Ascending aorta (tissue), 2 donors: ENCODE data around the gene SORT1. TPM values are rescaled to one million over a fixed set of nuclear protein-coding genes. Genes with fewer than 3 reads are reported as not detected.

Experiments used
- DNase-seq, 2 donors: peaks; one replicate each; pipeline ENCODE4 v3.0.0-alpha.2; 2019; ENCODE audit warnings: low spot score in 2 of 2
- H3K27ac ChIP-seq, 2 donors: fragments of 200-600 bp; sonication (generic); one replicate each; pipeline ENCODE4 v1.5.1; 2016 to 2017; ENCODE audit warnings: mild to moderate bottlenecking in 1 of 2
- H3K27me3 ChIP-seq: fragments of 200-600 bp; sonication (generic); one replicate; pipeline ENCODE4 v1.5.1; 2017
- H3K36me3 ChIP-seq, 2 donors: fragments of 200-600 bp; sonication (generic); one replicate each; pipeline ENCODE4 v1.5.1; 2016
- H3K4me1 ChIP-seq, 2 donors: fragments of 200-600 bp; sonication (generic); one replicate each; pipeline ENCODE4 v1.5.1; 2016 to 2017; ENCODE audit warnings: mild to moderate bottlenecking in 1 of 2
- H3K4me3 ChIP-seq, 2 donors: fragments of 200-600 bp; sonication (generic); one replicate each; pipeline ENCODE4 v1.5.1; 2016 to 2017; ENCODE audit warnings: mild to moderate bottlenecking in 1 of 2
- H3K9me3 ChIP-seq, 2 donors: fragments of 200-600 bp; sonication (generic); one replicate each; pipeline ENCODE4 v1.5.1; 2016
- intact Hi-C: fragments of 100-400 bp; cut with DNase I; formaldehyde crosslinking; loops from one replicate; pipeline ENCODE4 v1.15.1; 2023
- total RNA-seq: library from RNA; depleted of rRNA; stranded (reverse); fragments of >200 nt; gene quantifications from one replicate; pipeline ENCODE4 v1.1.0, GENCODE V29; 2016
- TF ChIP-seq, protein P1 (sequence below), 3 experiments: fragments of 200-600 bp in 2 of 3; fragments of 450-650 bp in 1 of 3; sonication (generic) in 2 of 3; IDR thresholded peaks; one replicate each; pipeline ENCODE4 v1.5.1; 2016 to 2019; ENCODE audit warnings: antibody characterized with exemption in 3 of 3, mild to moderate bottlenecking in 1 of 3, moderate library complexity in 1 of 3

SORT1 gene
- total RNA-seq, 1 donor from 2014 or later: 111 TPM

DNA sequence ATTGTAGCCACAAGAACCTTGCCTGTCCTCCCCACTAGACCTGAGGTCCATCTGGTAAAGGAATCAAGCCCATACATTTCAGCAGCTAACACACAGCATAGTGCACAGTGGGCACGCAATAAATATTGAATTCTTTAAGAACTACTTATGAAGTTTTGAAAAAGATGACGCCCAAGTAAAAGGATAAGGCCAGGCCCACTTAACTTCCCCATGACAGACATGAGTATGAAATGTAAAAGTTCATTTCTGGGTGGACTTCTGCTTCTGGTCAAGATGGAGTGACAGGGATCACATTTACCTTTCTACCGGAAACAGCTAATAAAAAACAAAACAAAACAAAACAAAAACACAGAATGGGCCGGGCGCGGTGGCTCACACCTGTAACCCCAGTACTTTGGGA, 25.4 kb downstream of the SORT1 start:
- no peaks in the 10 kb centered on the region for H3K27me3 ChIP-seq
- peak overlapping the region in 1 of 2 donors; percentile 45 for H3K4me3 ChIP-seq
- no peaks in the 10 kb centered on the region for H3K9me3 ChIP-seq
- intact Hi-C loops: no loop called here
- TF ChIP-seq, protein P1, sequence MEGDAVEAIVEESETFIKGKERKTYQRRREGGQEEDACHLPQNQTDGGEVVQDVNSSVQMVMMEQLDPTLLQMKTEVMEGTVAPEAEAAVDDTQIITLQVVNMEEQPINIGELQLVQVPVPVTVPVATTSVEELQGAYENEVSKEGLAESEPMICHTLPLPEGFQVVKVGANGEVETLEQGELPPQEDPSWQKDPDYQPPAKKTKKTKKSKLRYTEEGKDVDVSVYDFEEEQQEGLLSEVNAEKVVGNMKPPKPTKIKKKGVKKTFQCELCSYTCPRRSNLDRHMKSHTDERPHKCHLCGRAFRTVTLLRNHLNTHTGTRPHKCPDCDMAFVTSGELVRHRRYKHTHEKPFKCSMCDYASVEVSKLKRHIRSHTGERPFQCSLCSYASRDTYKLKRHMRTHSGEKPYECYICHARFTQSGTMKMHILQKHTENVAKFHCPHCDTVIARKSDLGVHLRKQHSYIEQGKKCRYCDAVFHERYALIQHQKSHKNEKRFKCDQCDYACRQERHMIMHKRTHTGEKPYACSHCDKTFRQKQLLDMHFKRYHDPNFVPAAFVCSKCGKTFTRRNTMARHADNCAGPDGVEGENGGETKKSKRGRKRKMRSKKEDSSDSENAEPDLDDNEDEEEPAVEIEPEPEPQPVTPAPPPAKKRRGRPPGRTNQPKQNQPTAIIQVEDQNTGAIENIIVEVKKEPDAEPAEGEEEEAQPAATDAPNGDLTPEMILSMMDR (IDR thresholded peaks at IDR 0.05): no peak
- peaks cover 7 to 10% of the 10 kb centered on the region in 2 donors for H3K36me3 ChIP-seq
- peaks cover 11 to 67% of the 10 kb centered on the region in 2 donors for H3K4me1 ChIP-seq
- no peak for DNase-seq
- peak overlapping the region; percentile 87 to 92 for H3K27ac ChIP-seq

DNA sequence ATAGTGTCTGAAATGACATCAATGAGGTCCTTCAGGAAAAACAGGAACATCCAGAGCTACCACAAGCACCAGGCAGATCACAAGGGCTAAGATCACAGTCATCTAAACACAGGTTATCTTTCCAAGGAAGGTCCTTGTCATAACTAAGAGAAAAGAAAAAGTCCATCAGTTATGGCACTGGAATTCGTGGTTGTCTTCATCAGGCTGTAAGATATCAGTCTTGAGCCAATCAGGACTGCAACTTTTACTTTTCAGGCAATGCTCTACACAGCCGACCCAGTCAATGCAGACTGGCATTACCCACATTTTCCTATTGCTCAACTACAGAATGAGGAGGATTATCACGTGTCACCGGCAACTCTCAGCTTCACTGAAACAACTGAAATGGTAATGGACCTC, 26.4 kb downstream of the SORT1 start:
- no peaks in the 10 kb centered on the region for H3K27me3 ChIP-seq
- TF ChIP-seq, protein P1 (IDR thresholded peaks at IDR 0.05): no peak
- peak in 1 of 2 donors; percentile 84 for DNase-seq
- peaks cover 16 to 19% of the 10 kb centered on the region in 2 donors for H3K36me3 ChIP-seq
- H3K9me3 ChIP-seq: no peaks in the 10 kb centered on the region
- peaks cover 11 to 70% of the 10 kb centered on the region in 2 donors for H3K4me1 ChIP-seq
- peak overlapping the region; percentile 87 to 92 for H3K27ac ChIP-seq
- intact Hi-C loops: loop anchor here (1.0 kb wide), 1 partner anchor 20 kb away; no protein-coding TSS in a partner anchor
- H3K4me3 ChIP-seq: peak overlapping the region; percentile 41 to 45

DNA sequence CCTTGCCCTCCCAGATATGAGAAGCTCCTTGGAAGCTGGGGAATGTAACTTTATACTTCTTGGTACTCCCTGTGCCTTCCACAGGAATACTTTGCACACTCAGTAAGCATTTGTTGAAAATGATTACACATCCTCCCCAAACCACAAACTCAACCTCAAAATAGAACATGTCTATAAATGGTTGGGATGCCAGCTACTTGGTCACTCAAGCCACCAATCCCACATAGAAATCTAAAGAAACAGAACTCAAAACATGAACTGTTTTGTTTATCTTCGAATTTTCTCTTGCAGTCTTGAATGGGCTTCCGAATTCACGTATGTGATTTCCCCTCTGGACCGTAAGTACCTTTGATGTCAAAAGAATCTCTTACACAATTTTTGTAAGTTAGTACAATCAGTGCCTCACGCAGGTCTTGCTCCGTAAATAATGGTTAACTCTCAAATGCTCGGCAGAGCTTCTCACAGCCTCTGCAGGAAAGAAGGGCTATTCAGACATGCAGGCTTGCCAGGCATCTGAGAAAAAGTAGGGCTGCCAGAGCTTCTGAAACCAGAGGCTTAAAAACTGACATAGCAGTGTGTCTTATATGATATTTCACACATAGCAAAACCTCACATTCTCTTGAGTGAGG, 26.9 kb downstream of the SORT1 start:
- TF ChIP-seq, protein P1 (IDR thresholded peaks at IDR 0.05): no peak
- H3K27me3 ChIP-seq: no peaks in the 10 kb centered on the region
- H3K4me1 ChIP-seq: peaks cover 11 to 70% of the 10 kb centered on the region in 2 donors
- peak in 1 of 2 donors; percentile 69 for DNase-seq
- H3K36me3 ChIP-seq: peaks cover 21 to 24% of the 10 kb centered on the region in 2 donors
- H3K27ac ChIP-seq: peak overlapping the region; percentile 87 to 92
- intact Hi-C loops: loop anchor here (1.0 kb wide), 2 partner anchors 20 to 24 kb away; no protein-coding TSS in a partner anchor
- no peaks in the 10 kb centered on the region for H3K9me3 ChIP-seq
- peak overlapping the region; percentile 41 to 45 for H3K4me3 ChIP-seq

DNA sequence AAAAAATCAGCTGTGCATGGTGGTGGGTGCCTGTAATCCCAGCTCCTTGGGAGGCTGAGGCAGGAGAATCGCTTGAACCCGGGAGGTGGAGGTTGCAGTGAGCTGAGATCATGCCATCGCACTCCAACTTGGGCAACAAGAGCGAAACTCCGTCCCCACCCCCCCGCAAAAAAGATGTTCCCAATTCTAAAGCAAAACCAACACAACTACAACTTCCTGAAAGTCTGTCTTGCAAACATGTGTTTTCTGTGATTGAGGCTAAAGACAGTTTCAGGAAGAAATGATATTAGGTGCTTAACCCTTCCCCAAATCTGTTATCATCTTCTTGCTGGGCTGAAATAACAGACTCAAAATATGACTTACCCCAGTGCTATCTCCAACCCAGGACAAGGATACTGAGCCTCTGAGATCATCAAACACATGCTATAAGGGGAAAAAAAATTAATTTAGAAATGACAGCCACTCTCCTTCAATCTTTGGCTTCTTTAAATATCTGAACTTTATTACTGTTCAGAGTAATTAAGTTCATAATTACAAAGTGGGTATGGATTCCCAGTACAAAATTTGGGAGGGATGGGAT, 28.5 kb downstream of the SORT1 start:
- Histone ChIP-seq H3K9me3 (no peaks in the 10 kb centered on the region), H3K4me1 (peaks cover 11 to 66% of the 10 kb centered on the region in 2 donors), H3K27me3 (no peaks in the 10 kb centered on the region), H3K36me3 (peaks cover 27 to 32% of the 10 kb centered on the region in 2 donors), H3K27ac (peak overlapping the region; percentile 87 to 92), H3K4me3 (no peak overlapping the region)
- DNase-seq: no peak
- intact Hi-C loops: no loop called here
- TF ChIP-seq, protein P1 (IDR thresholded peaks at IDR 0.05): no peak

DNA sequence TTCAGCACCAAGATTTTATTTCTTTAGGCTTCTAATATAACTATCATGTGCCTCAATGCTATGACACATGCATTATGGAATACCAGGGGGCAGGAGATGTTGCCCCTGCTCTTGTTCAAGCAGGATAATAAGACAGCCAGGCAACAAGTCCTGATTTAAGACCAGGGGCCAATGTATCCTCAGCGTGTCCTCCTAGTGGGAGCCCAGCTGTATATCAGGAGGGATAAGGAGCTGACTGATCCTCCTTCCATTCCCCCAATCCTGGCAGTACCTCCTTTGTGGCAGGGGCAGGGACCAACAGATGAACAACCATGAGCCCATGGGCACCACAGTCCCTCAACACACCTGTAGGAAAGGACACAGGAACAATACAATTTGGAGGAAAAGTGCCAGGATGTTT, 29.3 kb downstream of the SORT1 start:
- TF ChIP-seq, protein P1 (IDR thresholded peaks at IDR 0.05): no peak
- Histone ChIP-seq H3K27ac (peak overlapping the region; percentile 87 to 92), H3K36me3 (peaks cover 27 to 33% of the 10 kb centered on the region in 2 donors), H3K4me3 (no peak overlapping the region), H3K4me1 (peaks cover 11 to 64% of the 10 kb centered on the region in 2 donors), H3K9me3 (no peaks in the 10 kb centered on the region), H3K27me3 (no peaks in the 10 kb centered on the region)
- intact Hi-C loops: no loop called here
- DNase-seq: no peak
